Epithelial cell of prostate (primary cell): ENCODE measurements around the gene CRISPLD2.

Source experiments
- DNase-seq: peaks from one replicate; pipeline ENCODE4 v3.0.0-alpha.2; 2011; ENCODE audit warnings: low read depth, low spot score
- H3K27ac ChIP-seq: fragments of 450-650 bp; 2 replicates; pipeline ENCODE4 v1.5.1; 2017; ENCODE audit warnings: mild to moderate bottlenecking

The CRISPLD2 gene

GRCh38 chr16:84819644-84820304 is at the start of gene CRISPLD2:
Gene CRISPLD2, plus strand, starts transcription at chr16:84819985. Its CDS starts 18,511 bp downstream, at chr16:84838496.
- DNase-seq, result peak; percentile 36
- no peak within 1 kb of the TSS for H3K27ac ChIP-seq

- H3K27ac ChIP-seq, result no peak overlapping the region
- DNase-seq, result no peak
Measured at GRCh38 chr16:84773312-84773711, 46.5 kb upstream of the CRISPLD2 start.

GRCh38 chr16:84774810-84775209 is 45.0 kb upstream of the CRISPLD2 start:
- H3K27ac ChIP-seq, result peak overlapping the region; percentile 12
- DNase-seq, result no peak

- H3K27ac ChIP-seq, result peak overlapping the region; percentile 12
- DNase-seq, result no peak
Measured at GRCh38 chr16:84775262-84775810, 44.4 kb upstream of the CRISPLD2 start.

GRCh38 chr16:84777435-84777834 is 42.4 kb upstream of the CRISPLD2 start:
- H3K27ac ChIP-seq, result no peak overlapping the region

GRCh38 chr16:84778720-84779119 is 41.1 kb upstream of the CRISPLD2 start:
- no peak for DNase-seq
- no peak overlapping the region for H3K27ac ChIP-seq

More at GRCh38 chr16:84777435-84777834, 42.4 kb upstream of the CRISPLD2 start:
- no peak for DNase-seq

- DNase-seq, result no peak
Measured at GRCh38 chr16:84780063-84780462, 39.7 kb upstream of the CRISPLD2 start.

GRCh38 chr16:84780544-84781376 is 39.0 kb upstream of the CRISPLD2 start:
- no peak overlapping the region for H3K27ac ChIP-seq

More at GRCh38 chr16:84780063-84780462, 39.7 kb upstream of the CRISPLD2 start:
- no peak overlapping the region for H3K27ac ChIP-seq

GRCh38 chr16:84782846-84783245 is 36.9 kb upstream of the CRISPLD2 start:
- no peak for DNase-seq
- H3K27ac ChIP-seq, result no peak overlapping the region

More at GRCh38 chr16:84780544-84781376, 39.0 kb upstream of the CRISPLD2 start:
- DNase-seq, result no peak

GRCh38 chr16:84785843-84786581 is 33.8 kb upstream of the CRISPLD2 start:
- no peak overlapping the region for H3K27ac ChIP-seq
- DNase-seq, result no peak

GRCh38 chr16:84786605-84787262 is 33.1 kb upstream of the CRISPLD2 start:
- no peak overlapping the region for H3K27ac ChIP-seq

GRCh38 chr16:84787263-84787622 is 32.5 kb upstream of the CRISPLD2 start:
- no peak overlapping the region for H3K27ac ChIP-seq
- no peak for DNase-seq

More at GRCh38 chr16:84786605-84787262, 33.1 kb upstream of the CRISPLD2 start:
- DNase-seq, result no peak

- no peak for DNase-seq
- no peak overlapping the region for H3K27ac ChIP-seq
Measured at GRCh38 chr16:84788920-84789391, 30.8 kb upstream of the CRISPLD2 start.

- H3K27ac ChIP-seq, result no peak overlapping the region
- DNase-seq, result no peak
Measured at GRCh38 chr16:84789431-84789830, 30.4 kb upstream of the CRISPLD2 start.

- DNase-seq, result no peak
- H3K27ac ChIP-seq, result no peak overlapping the region
Measured at GRCh38 chr16:84790301-84790700, 29.5 kb upstream of the CRISPLD2 start.

- DNase-seq, result no peak
- H3K27ac ChIP-seq, result no peak overlapping the region
Measured at GRCh38 chr16:84791088-84791487, 28.7 kb upstream of the CRISPLD2 start.

- H3K27ac ChIP-seq, result no peak overlapping the region
- DNase-seq, result no peak
Measured at GRCh38 chr16:84791501-84791900, 28.3 kb upstream of the CRISPLD2 start.

- no peak overlapping the region for H3K27ac ChIP-seq
- no peak for DNase-seq
Measured at GRCh38 chr16:84794186-84794585, 25.6 kb upstream of the CRISPLD2 start.

GRCh38 chr16:84794626-84795025 is 25.2 kb upstream of the CRISPLD2 start:
- no peak for DNase-seq
- no peak overlapping the region for H3K27ac ChIP-seq
